ENCODE measurements around the gene LRRC25. TPM values are rescaled to one million over a fixed set of nuclear protein-coding genes. Genes with fewer than 3 reads are reported as not detected.

Gene LRRC25
- total and polyA plus RNA-seq, 2 of the 4 experiments (the other 2 are of a cell fraction): 0.03 TPM; not detected in 1

GRCh38 chr19:18344582-18344950 is 52.9 kb downstream of the LRRC25 start:
- no peak for ATAC-seq (ENCODE audit: low read depth)
- no peak overlapping the region for H2AK9ac ChIP-seq (replicated peaks; ENCODE audit: low read depth, low read length, poor library complexity)
- peak overlapping the region; percentile 71; the same call in 1 of the 2 replicates for H3K14ac ChIP-seq (replicated peaks; ENCODE audit: low read depth, low read length)
- H3K9ac ChIP-seq (ENCODE audit: low read depth, low read length): peak overlapping the region; percentile 24; the same call in 1 of the 2 replicates
- H3K23ac ChIP-seq (ENCODE audit: low read depth, low read length): no peak overlapping the region
- in situ Hi-C loops (cut with MboI; ENCODE audit: low sequenced_read_pairs): no loop called here
- no peak for DNase-seq
- H3K79me1 ChIP-seq (ENCODE audit: low read depth in 1 of 2, low read length in 2 of 2): peaks cover 0 to 18% of the 10 kb centered on the region in 2 experiments; a peak in 3 of 4 replicates
- H3K9me3 ChIP-seq (ENCODE audit: control insufficient read depth, insufficient read depth, low read length): no peaks in the 10 kb centered on the region
- peak overlapping the region in 1 of 2 experiments; percentile 9; a peak in 1 of 4 replicates for H4K8ac ChIP-seq (ENCODE audit: low read depth in 2 of 2, low read length in 2 of 2)
- H2BK20ac ChIP-seq (ENCODE audit: low read depth, low read length): no peak overlapping the region
- POLR2A ChIA-PET (ENCODE audit: unreplicated experiment): no interaction called here
- no peak overlapping the region; the same call in 1 of the 2 replicates for H3K4me2 ChIP-seq (ENCODE audit: low read depth, low read length)
- no peak overlapping the region for H2BK5ac ChIP-seq (ENCODE audit: low read depth, low read length, poor library complexity, severe bottlenecking)
- CTCF ChIA-PET: interaction anchor here (0.9 to 1.3 kb wide), 2 partner anchors 65 to 66 kb away, joined by 3 to 5 read pairs; no protein-coding TSS in a partner anchor
- no peaks in the 10 kb centered on the region for H3K27me3 ChIP-seq (ENCODE audit: control insufficient read depth, insufficient read depth, low read length)
- WGBS, 2 experiments (ENCODE audit: extremely low coverage in 2 of 2, insufficient read length in 1 of 2): 7% methylated on average over 3 of the region's 13 CpGs; no CpG with 5 or more reads in 1 of the 2 experiments
- intact Hi-C loops (cut with micrococcal nuclease): no loop called here
- H4K5ac ChIP-seq (ENCODE audit: low read depth, low read length): no peak overlapping the region; the same call in 1 of the 2 replicates
- peak overlapping the region; percentile 13; the same call in 1 of the 2 replicates for H3K27ac ChIP-seq (ENCODE audit: insufficient read depth, low read length)
- no peak overlapping the region for H3K4me3 ChIP-seq (ENCODE audit: insufficient read depth, low read depth, low read length)
- H2AFZ ChIP-seq (replicated peaks; ENCODE audit: low read length, poor library complexity): peak overlapping the region; percentile 28
- H3K4me1 ChIP-seq (ENCODE audit: control insufficient read depth, insufficient read depth, low read length): peaks cover 12% of the 10 kb centered on the region
- peaks cover 7% of the 10 kb centered on the region; the same call in 1 of the 2 replicates for H3K36me3 ChIP-seq (ENCODE audit: control insufficient read depth, insufficient read depth, low read length)
- TF ChIP-seq MAZ (IDR thresholded peaks at IDR 0.05; ENCODE audit: borderline replicate concordance, low read depth, low read length): no peak
- TF ChIP-seq RFX5 (IDR thresholded peaks at IDR 0.05; ENCODE audit: low read depth, low read length): no peak
- no peak for TF ChIP-seq RAD21 (IDR thresholded peaks at IDR 0.05; ENCODE audit: low read length)
- no peak for TF ChIP-seq POLR2A (IDR thresholded peaks at IDR 0.05; ENCODE audit: low read depth, low read length)
- no peak for TF ChIP-seq MAFK (IDR thresholded peaks at IDR 0.05; ENCODE audit: low read depth, low read length)
- TF ChIP-seq ELK1 (IDR thresholded peaks at IDR 0.05; ENCODE audit: borderline replicate concordance, low read depth, low read length): no peak
- no peak for TF ChIP-seq CTCF (conservative IDR thresholded peaks at IDR 0.05; ENCODE audit: low read depth, low read length)
- no peak for TF ChIP-seq CHD1 (IDR thresholded peaks at IDR 0.05; ENCODE audit: low read depth, low read length)
- no peak for TF ChIP-seq FOS (IDR thresholded peaks at IDR 0.05; ENCODE audit: low read depth, low read length)
- TF ChIP-seq RCOR1 (IDR thresholded peaks at IDR 0.05; ENCODE audit: insufficient replicate concordance, low read length): no peak
- no peak for TF ChIP-seq NFE2L2 (IDR thresholded peaks at IDR 0.05; ENCODE audit: low read depth, low read length)
- no peak for TF ChIP-seq SMC3 (IDR thresholded peaks at IDR 0.05; ENCODE audit: low read depth, low read length)
- TF ChIP-seq MXI1 (IDR thresholded peaks at IDR 0.05; ENCODE audit: borderline replicate concordance, low read depth, low read length): no peak
- TF ChIP-seq CEBPB (IDR thresholded peaks at IDR 0.05; ENCODE audit: low read depth, low read length): no peak
- no peak for TF ChIP-seq BHLHE40 (IDR thresholded peaks at IDR 0.05; ENCODE audit: low read depth, low read length)
- TF ChIP-seq, protein P1, sequence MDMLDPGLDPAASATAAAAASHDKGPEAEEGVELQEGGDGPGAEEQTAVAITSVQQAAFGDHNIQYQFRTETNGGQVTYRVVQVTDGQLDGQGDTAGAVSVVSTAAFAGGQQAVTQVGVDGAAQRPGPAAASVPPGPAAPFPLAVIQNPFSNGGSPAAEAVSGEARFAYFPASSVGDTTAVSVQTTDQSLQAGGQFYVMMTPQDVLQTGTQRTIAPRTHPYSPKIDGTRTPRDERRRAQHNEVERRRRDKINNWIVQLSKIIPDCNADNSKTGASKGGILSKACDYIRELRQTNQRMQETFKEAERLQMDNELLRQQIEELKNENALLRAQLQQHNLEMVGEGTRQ (IDR thresholded peaks at IDR 0.05; ENCODE audit: low read depth, low read length): no peak
- H2AK5ac ChIP-seq (ENCODE audit: low read depth, low read length): no peak overlapping the region
- dilution Hi-C loops (cut with HindIII; ENCODE audit: low sequenced_read_pairs, unreplicated experiment): no loop called here
- H3K9me1 ChIP-seq (ENCODE audit: insufficient read depth, low read length): peaks cover 4% of the 10 kb centered on the region; the same call in 1 of the 2 replicates
- peak overlapping the region; percentile 22; the same call in 1 of the 2 replicates for H2BK120ac ChIP-seq (ENCODE audit: low read depth, low read length)
- no peak overlapping the region for H4K91ac ChIP-seq (ENCODE audit: insufficient read depth, low read depth, low read length)
- H2BK15ac ChIP-seq (ENCODE audit: low read depth, low read length): no peak overlapping the region
- H4K20me1 ChIP-seq (ENCODE audit: insufficient read depth, low read length): peaks cover 4% of the 10 kb centered on the region; the same call in 1 of the 2 replicates
- H3K56ac ChIP-seq (ENCODE audit: extremely low read depth, insufficient read depth, low read length): no peak overlapping the region
- H3K18ac ChIP-seq (ENCODE audit: low read depth, low read length): no peak overlapping the region; the same call in 1 of the 2 replicates
- no TSS peak for BruUV-seq (replicated peaks)
- no peak overlapping the region for H3K4ac ChIP-seq (ENCODE audit: low read depth, low read length)
